GM21576 (cell line): ENCODE results near the gene IFITM10.

Experiments used
- ATAC-seq: cut with Tn5 transposase; IDR thresholded peaks from one replicate; pipeline ENCODE4 v1.9.1; 2021; ENCODE audit warnings: mild to moderate bottlenecking, moderate library complexity; ENCODE audit not compliant: unreplicated experiment

Gene IFITM10

DNA sequence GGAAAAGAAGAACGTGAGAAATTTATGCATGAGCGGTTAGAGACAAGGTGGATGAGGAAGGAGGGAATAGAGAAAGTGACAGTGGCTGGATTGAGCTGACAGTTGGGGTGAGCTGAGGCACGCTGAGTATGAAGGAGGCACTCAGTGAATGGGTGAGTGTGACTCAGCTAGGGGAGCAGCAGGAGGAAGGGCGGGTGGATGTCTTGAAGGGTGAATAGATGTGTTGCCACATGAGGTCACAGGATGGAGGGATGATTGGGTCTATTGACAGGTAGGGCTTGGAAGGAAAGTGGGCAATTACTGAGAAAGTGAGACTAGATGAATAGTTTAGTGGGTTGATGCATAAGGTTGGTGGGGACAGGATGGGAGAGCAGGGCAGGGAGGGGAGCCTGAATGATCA lies 8.0 kb downstream of the IFITM10 start:
- no peak for ATAC-seq

DNA sequence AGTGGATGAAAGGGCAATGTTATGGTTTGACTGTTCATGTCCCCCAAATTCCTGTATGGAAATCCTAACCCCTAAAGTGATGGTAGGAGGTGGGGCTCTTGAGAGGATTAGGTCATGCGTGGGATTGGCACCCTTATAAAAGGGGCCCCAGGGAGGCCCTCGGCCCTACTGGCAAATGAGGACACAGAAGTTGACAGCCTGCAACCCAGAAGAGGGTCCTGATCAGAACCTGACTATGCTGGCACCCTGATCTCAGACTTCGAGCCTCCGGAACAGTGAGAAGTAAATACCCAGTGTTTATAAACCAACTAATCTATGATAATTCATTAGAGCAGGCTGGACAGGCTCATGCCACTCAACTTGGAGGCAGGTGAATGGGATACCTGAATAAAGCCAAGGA lies 8.7 kb downstream of the IFITM10 start:
- no peak for ATAC-seq

DNA sequence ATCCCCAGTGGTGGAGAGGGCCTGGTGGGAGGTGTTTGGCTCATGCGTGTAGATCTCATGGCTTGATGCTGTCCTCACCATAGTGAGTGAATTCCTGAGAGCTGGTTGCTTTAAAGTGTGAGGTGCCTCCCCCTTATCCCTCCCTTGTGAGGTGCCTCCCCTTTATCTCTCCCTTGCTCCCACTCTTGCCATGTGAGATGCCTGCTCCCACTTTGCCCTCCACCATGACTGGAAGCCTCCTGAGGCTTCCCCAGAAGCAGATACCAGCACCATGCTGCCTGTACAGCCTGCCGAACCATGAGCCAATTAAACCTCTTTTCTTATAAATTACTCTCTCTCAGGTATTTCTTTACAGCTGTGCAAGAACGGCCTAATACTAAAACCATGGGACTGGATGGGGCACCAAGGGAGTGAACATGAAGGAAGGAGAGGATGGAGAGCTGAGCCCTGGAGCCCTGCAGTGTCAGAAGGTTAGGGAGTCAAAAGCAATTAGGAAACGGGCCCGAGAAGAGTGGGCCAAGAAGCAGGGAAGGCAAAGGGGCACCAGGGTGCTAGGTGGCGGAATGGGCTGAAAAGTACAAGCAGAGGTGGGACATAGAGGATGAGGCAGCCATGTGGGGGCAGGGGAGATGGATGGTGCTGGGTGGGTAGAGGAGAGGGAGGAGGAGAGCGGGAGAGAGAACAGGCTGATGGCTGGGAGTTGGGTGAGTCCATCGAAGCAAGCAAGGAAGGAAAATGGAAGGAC lies 9.4 kb downstream of the IFITM10 start:
- ATAC-seq, result no peak

DNA sequence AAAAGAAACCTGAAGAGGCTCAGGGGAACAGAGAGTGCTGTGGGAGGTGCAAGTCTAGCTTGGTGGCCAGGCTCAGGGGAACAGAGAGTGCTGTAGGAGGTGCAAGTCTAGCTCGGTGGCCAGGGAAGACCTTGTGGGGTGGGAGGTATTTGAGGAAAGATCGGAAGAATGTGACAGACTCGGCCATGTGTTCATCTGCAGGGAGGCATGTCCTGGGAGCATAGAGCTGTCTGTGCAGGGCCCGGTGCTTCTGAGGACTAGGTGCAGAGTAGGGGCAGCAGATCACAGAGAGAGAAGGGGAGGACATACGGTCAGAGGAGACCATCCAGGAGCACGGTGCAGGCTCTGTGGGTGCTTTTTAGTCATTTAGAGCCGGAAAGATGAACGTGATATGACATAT lies 10.8 kb downstream of the IFITM10 start:
- ATAC-seq, result no peak

DNA sequence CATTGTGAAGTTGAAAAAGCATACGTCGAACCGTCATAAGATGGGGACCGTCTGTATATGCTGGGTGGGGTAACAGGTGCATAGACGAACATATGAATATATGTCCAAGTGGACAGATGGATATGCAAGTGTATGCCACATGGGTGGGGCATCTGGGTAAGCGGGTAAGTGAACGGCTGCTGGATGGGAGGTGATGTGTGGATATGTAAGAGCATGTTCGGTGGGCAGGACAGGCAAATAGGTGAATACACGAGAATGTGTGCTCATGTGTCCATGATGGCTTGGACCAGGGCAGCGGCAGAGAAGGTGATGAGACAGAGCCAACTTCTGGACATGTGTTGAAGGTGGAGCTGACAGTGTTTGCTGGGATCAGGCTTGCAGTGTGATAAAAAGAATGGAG lies 12.0 kb downstream of the IFITM10 start:
- no peak for ATAC-seq

DNA sequence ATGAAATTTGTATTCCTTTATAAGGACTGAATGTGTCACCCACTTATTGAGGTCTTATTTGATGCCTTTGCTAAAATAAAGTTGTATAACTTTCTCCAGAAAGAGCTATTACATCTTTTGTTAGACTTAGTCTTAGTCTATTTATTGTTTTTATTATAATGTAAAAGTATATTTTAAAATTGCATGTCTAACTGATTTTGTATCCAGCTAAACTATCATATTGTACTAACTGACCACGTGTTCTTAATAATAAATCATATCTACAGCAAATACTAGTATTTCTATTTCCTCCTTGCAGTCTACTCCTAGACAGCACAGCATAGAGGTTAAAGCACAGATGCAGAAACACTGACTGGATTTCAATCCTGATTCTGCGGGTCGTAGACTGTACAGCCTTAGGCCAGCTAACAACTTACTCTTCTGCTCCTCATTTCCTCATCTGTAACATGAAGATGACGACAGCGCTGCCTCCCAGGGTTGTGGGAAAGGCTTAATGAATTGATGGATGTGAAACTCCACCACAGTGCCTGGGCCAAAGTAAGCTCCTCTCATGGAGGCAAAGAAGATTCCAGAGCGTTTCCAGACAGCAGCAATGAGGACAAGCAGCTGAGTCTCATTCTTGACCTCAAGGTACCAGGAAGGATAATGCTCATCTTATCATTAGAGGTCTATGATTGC lies 13.2 kb downstream of the IFITM10 start:
- ATAC-seq, result no peak

DNA sequence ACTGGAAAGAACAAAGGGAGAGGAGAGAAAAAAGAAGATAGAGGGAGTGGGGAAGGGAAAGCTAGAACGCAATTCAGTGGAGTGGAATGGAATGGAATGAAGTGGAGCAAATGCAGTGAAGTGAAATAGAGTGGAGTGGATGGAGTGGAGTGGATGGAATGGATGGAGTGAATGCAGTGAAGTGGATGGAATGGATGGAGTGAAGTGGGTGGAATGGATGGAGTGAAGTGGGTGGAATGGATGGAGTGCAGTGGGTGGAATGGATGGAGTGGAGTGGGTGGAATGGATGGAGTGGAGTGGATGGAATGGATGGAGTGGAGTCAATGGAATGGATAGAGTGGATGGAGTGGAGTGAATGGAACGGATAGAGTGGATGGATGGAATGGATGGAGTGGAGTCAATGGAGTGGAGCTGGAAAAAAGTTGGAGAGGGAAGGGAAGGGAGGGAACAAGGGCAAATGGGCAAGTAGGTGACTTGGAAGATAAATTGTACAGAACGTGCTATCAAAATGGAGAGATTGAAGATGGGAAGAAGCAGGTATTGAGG lies 13.9 kb downstream of the IFITM10 start:
- ATAC-seq, result no peak

DNA sequence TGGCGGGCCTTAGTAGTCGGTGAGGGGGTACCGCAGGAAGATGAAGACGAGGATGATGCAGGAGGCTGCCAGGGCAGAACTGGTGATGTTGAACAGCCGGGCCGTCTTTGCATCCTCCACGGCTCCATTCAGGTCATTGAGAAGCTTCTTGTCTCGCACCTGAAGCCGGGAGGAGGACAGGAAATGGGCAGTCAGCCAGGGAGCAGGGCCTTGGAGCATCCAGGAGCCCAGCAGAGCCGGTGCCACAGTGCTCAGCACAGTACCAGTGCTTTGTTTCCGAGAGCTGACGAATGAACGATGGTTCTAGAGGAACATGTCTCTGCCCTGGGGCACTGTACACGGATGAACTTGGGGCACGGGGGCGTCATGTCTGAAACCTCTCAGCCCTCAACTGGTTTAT lies 15.1 kb downstream of the IFITM10 start:
- no peak for ATAC-seq

DNA sequence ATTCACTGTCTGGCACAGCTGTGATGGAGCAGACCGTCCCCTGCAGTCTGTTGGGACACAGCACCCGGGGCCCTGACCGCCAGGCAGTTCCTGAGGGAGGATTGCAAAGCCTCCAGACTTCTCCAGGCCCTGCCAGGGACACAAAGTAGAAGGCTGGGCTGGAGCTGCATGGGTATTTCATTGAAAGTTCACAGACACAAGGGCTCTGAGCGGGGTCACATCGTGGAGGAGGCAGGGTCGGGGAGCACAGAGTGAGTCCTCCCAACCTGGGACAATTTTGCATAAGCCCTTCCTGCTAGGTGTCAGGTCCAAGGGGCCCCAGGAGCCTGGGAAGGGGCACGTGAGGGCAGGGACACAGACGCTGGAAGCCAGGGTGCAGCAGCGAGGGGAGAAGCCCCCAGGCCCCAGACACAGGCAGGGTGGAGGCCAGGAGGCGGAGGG lies 15.7 kb downstream of the IFITM10 start:
- no peak for ATAC-seq

DNA sequence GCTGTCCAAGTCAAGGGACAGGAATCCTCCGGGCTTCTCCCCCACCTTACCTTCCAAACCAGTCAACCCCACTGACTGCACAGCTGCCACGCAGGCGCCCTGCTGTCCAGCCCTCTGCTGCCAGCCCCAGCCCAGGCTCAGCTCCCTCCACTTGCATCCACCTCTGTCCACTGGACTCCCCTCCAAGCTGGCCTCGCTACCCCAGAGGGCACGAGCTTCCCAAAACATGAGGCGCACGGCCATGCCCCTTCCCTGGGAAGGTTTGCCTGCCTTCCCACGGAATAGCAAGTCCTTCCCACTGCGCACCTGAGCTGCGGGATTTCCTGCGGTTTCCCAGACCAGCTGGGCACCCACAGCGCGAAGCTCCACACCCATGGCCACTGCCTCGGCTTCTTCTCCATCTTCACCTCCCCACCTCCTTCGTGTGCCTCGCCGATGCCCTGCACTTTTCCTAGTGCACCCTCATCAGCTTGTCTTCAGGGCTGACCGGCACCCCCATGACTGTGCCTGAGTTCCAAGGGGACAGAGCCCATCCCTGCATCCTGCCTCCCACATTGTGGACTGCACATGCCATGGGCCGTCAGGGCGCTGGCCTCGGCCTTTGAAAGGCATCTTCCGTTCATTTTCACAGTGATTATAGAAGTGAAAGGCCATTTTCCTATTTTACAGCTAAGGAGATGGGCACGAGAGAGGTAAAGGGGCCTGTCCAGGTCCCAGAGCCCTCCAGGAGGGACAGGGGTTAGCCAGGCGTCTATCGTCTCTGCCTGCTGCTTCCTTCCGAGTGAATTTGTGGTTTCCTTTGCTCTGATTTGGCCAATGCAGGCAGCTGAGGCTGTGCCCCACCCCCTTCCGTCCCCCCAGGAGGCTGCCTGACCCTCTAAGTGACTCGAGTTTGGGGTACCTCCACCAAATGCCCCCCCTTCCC lies 16.4 kb downstream of the IFITM10 start:
- ATAC-seq, result no peak

DNA sequence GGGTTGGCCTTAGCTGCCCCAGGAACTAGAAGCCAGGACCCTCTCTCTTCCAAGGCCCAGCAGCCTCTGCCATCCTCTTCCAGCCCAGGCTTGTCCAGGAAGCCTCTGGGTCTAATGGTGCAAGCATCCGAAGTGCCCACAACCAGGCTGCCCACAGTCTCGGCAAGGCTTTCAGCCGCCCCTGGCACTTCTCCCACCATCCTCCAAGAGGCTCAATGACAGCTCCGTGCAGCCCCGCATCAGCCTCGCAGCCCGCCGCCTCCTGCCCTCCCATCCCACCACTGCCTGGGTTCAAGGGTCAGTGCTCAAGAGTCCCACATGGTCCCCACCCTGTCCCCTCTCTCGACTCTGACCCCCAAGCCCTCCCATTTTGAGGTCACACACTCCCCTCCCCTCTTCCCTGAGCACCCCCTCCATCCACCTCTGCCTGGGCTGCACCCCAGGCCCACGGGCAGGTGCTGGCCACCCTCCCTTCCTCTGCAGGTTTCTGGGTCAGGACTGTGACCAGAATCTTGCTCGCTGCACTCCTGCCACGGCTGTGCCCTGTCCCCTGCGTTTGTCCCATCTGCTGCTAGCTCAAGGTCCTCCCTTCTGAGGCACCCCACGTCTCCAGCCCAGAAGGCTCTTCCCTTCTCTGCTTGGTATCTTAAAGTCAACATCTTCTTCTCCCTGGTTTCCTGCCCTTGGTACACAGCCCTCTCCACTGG lies 17.2 kb downstream of the IFITM10 start:
- ATAC-seq, result no peak

DNA sequence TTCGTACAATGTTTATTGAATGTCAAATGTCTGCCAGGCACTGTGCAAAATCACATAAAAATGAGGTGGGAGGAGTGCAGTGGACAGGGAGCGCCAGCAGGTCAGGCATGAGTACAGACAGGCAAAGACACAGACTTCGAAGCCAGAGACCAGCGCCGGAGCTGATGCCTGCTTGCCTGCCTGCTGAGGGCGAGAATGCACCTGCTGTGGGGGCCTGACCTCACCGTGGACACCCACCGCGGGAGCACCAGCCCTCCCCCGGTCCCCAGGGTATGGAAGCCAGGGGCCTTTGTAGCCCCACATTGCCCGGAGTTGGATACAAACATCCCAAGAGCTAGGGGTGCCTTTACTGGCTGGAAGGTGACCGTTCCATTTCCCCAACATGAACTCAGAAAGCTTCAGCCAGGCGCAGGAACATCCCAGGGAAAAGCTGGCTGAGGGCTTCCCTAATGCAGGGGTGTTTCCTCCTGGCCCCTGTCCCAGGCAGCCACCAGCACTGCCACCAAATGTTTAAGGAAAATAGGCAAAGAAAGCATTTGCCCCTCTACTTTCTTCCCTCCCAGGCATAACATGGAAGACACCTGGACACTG lies 17.9 kb downstream of the IFITM10 start:
- ATAC-seq, result no peak

DNA sequence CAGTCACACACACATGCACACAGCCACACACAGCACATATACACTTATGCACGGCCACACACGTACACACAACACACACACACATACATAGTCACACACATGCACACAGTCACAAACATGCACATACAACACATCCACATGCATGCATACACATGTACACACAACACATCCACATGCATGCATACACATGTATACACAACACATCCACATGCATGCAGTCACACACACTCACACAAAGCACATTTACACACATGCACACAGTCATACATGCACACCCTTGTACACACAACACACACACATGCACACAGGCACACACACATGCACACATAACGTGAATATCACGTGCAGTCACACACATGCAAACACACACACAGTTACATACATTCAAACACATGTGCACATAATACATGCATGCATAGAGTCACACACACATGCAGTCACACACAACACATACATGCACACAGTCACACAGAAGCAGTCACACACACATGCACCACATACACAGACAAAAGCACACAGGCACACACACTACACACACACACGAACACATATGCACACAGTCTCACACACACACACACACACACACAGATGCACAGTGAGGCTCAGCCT lies 18.8 kb downstream of the IFITM10 start:
- ATAC-seq, result no peak

DNA sequence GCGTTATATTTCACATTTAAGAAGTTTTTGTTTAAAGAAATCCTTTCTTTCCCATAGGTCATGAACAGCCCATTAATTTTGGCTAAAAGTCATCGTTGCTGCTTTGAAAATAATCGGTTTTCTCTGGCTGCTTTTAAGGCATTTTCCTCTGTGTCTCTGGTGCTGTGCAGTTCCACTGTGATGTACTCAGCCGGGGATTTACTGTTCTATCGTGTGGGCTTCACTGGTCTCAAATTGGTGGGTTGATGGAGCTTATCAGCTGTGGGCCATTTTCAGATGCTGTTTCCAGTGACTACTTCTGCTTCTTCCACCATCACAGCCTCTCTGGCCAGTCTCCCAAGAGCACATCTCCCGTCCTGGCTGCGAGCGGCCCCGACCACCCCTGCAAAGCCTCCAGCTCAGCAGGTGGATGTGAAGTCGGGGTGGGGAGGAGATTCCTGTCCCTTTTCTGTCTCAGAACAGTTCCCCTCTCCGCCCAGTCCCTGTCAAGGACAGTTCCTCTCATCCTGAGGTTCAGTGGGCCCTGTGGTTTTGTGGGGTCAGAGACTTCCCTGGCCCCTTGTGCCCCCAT lies 20.3 kb downstream of the IFITM10 start:
- no peak for ATAC-seq

DNA sequence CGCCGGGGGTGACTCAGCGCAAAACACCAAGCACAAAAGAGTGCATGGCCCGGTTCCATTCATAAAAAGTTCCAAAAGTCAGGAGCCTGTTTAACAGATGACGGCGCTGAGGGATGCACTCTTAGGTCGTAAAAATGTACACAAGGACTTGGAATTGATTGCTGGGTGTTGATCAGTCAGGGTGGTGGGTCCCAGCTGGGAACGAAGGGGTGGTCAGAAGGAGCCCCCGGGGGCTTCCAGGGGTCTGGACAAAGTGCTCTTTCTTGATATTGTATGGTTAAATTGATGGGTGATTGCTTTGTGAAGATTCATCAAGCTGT lies 20.7 kb downstream of the IFITM10 start:
- ATAC-seq, result no peak

DNA sequence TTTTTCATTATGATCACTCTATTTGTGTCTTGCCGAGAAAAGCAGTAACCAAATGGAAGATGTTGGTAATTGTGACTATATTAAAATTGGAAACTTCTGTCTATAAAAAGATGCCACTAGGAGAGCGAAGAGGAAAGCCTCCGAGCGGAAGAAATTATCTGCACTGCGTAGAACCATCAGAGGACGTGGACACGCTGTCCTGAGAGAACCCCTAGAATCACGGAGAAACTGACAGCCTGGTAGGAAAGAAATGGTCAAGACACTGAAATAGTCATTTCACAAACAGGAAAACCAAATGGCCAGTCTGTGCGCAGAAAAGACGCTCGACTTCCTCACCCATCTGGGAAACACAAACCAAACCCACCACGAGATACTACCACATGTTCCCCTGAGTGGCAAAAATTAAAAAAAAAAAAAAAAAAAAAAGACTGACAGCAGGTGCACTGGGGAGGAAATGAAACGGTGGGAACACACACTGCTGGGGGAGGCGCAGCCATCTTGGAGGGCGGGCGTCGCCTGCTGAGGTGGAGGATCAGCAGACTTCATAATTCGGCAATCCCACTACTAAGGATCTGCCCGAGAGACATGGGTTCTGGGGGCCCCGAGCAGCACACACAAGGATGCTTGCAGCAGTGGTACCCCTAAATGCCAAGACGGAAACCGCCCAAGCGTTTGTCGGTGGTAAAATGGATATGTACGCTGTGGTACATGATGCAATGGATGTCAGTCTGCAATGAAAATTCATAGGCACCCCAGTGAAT lies 21.3 kb downstream of the IFITM10 start:
- ATAC-seq, result no peak

DNA sequence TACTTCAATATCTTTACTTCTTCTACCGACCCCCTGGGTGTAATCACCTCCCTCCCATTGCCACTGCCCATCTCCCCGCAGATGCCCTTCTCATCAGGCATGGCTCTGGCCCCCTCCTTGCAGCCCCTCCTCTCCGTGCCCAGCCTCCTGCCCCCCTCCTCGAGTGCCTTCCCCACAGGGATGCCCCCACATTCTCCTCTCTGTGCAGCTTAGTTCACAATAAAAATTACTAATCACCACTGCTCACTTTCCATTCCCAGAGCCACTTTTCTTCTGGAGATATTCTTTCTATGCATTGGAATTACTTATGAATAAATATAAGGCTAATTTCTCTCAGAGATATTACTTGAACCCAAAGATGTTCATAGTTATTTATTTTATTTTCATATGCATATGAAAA lies 22.1 kb downstream of the IFITM10 start:
- ATAC-seq, result no peak

DNA sequence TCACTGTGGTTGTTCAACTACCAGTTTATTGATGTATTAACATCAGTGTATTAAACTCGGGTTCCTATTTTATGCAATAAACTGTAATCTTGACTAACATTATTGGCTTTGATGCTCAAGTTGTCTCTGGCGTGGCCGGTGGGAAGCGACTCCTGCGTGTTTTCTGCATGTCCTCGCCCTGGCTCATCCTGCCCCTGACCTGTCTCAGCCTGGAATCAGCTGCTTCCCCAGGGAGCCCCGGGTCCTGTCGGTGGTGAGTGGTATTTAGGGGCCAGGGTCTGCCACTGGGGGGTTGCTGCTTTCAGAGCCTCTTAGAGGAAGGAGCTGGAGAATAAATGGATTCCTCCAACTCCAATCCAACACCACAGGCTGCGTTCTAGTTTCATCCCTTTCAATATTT lies 22.5 kb downstream of the IFITM10 start:
- ATAC-seq, result no peak

DNA sequence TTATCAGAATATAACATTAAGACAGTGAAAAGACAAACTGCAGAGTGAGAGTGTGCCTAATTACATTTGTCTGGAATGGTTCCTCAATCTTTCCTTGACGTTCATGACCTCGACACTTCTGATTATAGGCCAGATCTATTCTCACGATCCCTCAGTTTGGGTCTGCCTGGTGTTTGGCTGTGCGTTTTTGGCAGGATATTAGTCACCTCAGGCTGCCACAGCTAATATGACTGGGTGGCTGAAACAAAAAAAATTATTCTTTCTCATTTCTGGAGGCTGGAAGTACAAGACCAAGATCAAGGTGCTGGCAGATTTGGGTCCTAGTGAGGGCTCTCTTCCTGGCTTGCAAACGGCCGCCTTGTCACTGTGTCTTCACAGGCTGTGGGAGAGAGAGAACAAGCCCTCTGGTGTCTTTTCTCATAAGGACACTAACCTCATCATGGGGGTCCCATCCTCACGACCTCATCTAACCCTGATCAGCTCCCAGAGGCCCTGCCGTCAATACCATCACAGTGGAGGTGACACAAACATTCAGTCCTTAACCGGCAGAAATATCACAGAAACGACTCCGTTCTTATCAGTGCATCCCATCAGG lies 23.2 kb downstream of the IFITM10 start:
- no peak for ATAC-seq
